ENCODE measurements around the gene ENTR1.

DNA sequence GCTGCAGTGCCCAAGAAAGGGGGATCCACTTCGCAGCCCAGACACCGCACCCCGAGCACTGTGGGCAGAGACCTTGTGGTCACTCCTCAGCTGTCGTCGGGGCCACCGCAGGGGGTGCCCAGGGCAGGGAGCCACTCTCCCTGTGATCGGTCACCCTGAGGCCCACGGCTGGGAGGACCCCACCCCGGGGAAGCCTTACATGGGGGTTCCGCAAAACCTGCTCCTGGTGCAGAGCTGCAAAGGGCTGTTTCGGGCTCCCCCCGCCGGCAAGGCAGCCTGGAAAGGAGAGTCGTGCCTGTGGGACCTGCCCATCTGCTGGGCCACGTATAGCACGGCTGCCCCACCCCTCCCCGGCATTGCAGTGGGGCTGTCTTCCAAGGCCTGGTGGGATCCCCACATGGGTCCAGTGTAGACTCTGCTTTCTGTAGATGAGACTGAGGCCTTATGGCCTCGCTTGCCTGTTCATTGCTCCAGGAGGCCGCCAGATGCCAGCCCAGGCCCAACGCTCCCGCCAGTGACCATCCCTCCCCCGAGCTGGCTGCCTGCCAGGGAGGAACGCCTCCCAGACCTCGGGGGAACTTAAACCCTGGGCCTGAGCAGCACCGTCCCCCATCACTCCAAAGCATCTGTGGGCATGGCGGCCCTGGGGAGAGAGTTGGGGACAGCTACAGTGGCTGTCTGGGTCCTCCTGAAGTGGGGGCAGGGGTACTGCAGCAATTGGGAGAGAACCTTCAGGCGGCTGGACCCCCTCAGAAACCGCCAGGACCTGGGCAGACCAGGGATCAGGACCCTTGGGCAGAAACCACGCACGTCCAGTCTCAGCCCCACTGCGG lies 45.3 kb downstream of the ENTR1 start:
- no peak for TF ChIP-seq POLR2A (IDR thresholded peaks at IDR 0.05; ENCODE audit: low read depth, low read length)
- no peak for TF ChIP-seq POLR2AphosphoS5 (IDR thresholded peaks at IDR 0.05; ENCODE audit: low read depth, low read length)
